Body of pancreas (tissue), 4 donors: Measurements from ENCODE around the gene CHMP4A. TPM values are rescaled to one million over a fixed set of nuclear protein-coding genes. Genes with fewer than 3 reads are reported as not detected.
"Not testable (repeated sequence)": the region's sequence is repeated elsewhere in the genome, so short reads cannot be mapped to it uniquely, and the experiment has no call there.

Experiments
- ATAC-seq: fragments of 150-250 bp; one replicate; pipeline ENCODE4 v1.9.1; 2016
- DNase-seq, 4 donors: peaks; one replicate each; pipeline ENCODE4 v3.0.0-alpha.2; 2019
- H3K27ac ChIP-seq, 4 donors: fragments of 200-600 bp; sonication (generic); 1 replicate in 3 of 4; 2 replicates in 1 of 4; pipeline versions ENCODE4 v1.5.1 to v1.6.1; 2016 to 2019; ENCODE audit warnings: mild to moderate bottlenecking in 1 of 4, mixed read lengths in 1 of 4, moderate library complexity in 1 of 4
- H3K27me3 ChIP-seq, 2 donors: fragments of 200-600 bp; sonication (generic); one replicate each; pipeline ENCODE4 v1.6.0; 2016; ENCODE audit warnings: mild to moderate bottlenecking in 1 of 2
- H3K36me3 ChIP-seq, 2 donors: fragments of 200-600 bp; sonication (generic); replicated peaks in 1 of 2; 2 replicates each; pipeline ENCODE4 v1.5.1; 2016; ENCODE audit warnings: low read depth in 2 of 2; ENCODE audit not compliant: insufficient read depth in 1 of 2
- H3K4me1 ChIP-seq: fragments of 200-600 bp; sonication (generic); one replicate; pipeline ENCODE4 v1.6.0; 2016
- H3K4me3 ChIP-seq, 2 donors: fragments of 200-600 bp; sonication (generic); 1 replicate in 1 of 2; 2 replicates in 1 of 2; pipeline ENCODE4 v1.5.1; 2016 to 2019
- H3K9me3 ChIP-seq, 3 donors: fragments of 200-600 bp; sonication (generic); 1 replicate in 2 of 3; 2 replicates in 1 of 3; pipeline ENCODE4 v1.5.1; 2016
- POLR2A ChIP-seq, 3 donors: fragments of 450-650 bp; IDR thresholded peaks; one replicate each; pipeline ENCODE4 v1.6.1; 2016; ENCODE audit warnings: antibody characterized with exemption in 3 of 3, mild to moderate bottlenecking in 2 of 3
- WGBS, 2 donors: methylation state at CpG; one replicate each; pipeline ENCODE4 v1.1.5; 2017; 5-methylcytosine and 5-hydroxymethylcytosine counted together
- intact Hi-C: fragments of 100-400 bp; cut with DNase I; formaldehyde crosslinking; loops from one replicate; pipeline ENCODE4 v1.15.1; 2023
- total RNA-seq, 2 donors: library from RNA; depleted of rRNA; stranded (reverse); fragments of >200 nt; gene quantifications; one replicate each; pipeline ENCODE4 v1.1.0, GENCODE V29; 2016
- TF ChIP-seq, protein P1 (sequence below), 7 experiments: fragments of 450-650 bp in 4 of 7; fragments of 200-600 bp in 3 of 7; sonication (generic) in 3 of 7; IDR thresholded peaks; one replicate each; pipeline ENCODE4 v1.5.1; 2016 to 2019; ENCODE audit warnings: antibody characterized with exemption in 7 of 7

The CHMP4A gene
- total RNA-seq, 2 donors from 2014 or later, result 28.5 to 32.0 TPM

GRCh38 chr14:24219080-24219479, 5.8 kb upstream of the CHMP4A start:
- Histone ChIP-seq H3K27me3 (no peaks in the 10 kb centered on the region), H3K27ac (no peak overlapping the region), H3K9me3 (no peaks in the 10 kb centered on the region), H3K4me1 (peaks cover 10% of the 10 kb centered on the region), H3K4me3 (no peak overlapping the region), H3K36me3 (peaks cover 0 to 4% of the 10 kb centered on the region in 2 donors)
- 81 to 84% methylated on average over 4 of the region's 4 CpGs for WGBS, 2 donors
- DNase-seq (peak in 1 of 4 donors; percentile 0), ATAC-seq (no peak)
- intact Hi-C loops, result no loop called here
- TF ChIP-seq, protein P1, sequence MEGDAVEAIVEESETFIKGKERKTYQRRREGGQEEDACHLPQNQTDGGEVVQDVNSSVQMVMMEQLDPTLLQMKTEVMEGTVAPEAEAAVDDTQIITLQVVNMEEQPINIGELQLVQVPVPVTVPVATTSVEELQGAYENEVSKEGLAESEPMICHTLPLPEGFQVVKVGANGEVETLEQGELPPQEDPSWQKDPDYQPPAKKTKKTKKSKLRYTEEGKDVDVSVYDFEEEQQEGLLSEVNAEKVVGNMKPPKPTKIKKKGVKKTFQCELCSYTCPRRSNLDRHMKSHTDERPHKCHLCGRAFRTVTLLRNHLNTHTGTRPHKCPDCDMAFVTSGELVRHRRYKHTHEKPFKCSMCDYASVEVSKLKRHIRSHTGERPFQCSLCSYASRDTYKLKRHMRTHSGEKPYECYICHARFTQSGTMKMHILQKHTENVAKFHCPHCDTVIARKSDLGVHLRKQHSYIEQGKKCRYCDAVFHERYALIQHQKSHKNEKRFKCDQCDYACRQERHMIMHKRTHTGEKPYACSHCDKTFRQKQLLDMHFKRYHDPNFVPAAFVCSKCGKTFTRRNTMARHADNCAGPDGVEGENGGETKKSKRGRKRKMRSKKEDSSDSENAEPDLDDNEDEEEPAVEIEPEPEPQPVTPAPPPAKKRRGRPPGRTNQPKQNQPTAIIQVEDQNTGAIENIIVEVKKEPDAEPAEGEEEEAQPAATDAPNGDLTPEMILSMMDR (IDR thresholded peaks at IDR 0.05), result no peak

GRCh38 chr14:24216876-24217275, 3.6 kb upstream of the CHMP4A start:
- WGBS, 2 donors, result 71 to 93% methylated on average over 1 of the region's 1 CpG
- H3K27ac ChIP-seq, H3K36me3 ChIP-seq, H3K9me3 ChIP-seq, intact Hi-C loops, ATAC-seq, H3K4me3 ChIP-seq, H3K27me3 ChIP-seq: not testable (repeated sequence)
- H3K4me1 ChIP-seq, result peaks cover 24% of the 10 kb centered on the region
- peak in 1 of 4 donors; percentile 6 for DNase-seq

DNA sequence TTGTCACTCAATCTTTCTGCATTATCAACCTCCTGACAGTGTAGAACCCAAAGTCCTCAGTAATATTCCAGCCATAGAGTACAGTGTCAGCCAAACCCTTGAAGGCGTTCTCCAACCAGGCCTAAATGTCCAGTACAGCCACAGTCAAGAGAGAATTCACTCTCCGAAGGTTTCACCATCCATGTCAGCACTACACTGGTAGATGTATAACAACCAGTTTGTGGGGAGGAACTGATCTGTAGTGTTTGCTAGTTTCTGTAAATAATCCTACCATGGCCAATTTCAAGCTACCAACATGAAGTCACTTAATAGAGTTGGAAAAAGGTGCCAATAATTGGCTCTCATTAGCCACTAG, 3.0 kb upstream of the CHMP4A start:
- peaks cover 29% of the 10 kb centered on the region for H3K4me1 ChIP-seq
- no peak for ATAC-seq
- H3K36me3 ChIP-seq, result peaks cover 0 to 4% of the 10 kb centered on the region in 2 donors
- peak overlapping the region in 2 of 4 donors; percentile 88 to 93 for H3K27ac ChIP-seq
- DNase-seq, result no peak
- no peaks in the 10 kb centered on the region for H3K9me3 ChIP-seq
- TF ChIP-seq, protein P1 (IDR thresholded peaks at IDR 0.05), result no peak
- TF ChIP-seq POLR2A (IDR thresholded peaks at IDR 0.05), result no peak
- WGBS, 2 donors, result 72 to 75% methylated on average over 2 of the region's 2 CpGs
- intact Hi-C loops, result no loop called here
- no peaks in the 10 kb centered on the region for H3K27me3 ChIP-seq
- H3K4me3 ChIP-seq, result no peak overlapping the region

DNA sequence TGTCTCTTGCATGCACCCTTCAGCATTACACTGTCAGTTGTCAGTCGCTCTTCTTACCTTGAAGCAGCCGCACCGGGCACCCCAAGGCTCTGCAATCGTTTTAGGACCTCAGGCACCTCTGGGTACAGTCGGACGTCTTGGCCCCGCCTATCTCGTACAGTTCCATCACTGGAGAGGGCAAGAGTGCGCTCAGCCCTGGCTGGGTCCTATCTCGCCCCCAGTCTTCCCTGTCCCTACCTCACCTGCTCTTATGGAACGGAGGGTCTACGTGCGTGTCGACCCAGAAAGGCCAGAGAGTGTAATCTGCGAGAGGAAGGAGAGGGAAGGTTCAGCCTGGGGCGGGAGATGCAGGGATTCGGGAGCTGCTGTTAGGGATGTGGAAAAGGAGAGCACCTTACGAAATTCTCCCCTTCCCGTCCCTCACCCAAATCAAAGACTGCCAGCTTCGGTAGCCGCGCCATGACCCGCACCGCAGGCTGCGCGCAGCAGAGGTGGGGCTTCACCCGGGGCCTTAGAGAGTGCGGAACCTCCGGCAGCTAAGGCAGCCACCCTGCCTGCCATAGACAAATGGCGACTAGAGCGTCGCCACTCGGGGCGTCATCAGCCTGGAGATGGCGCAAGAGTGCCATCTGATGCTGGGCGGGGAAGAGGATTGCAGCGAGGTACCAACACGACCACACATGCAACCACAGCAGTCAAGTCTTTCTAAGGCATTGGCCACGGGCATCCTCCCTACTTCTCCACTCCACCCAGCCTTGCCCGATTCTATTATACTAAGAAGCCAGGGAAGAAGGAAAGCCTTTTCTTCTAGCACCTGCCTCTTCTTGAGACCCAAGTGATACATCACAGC, 2.4 kb upstream of the CHMP4A start, which contains the start of gene MDP1:
Gene MDP1 (minus strand): TSS at position 572 of the 850 bp plus-strand sequence. CDS start 111 bp downstream, at position 461.
- intact Hi-C loops, result no loop called here
- peak; percentile 85 to 89 (median 86) for DNase-seq
- ATAC-seq, result peak; percentile 83
- Histone ChIP-seq H3K4me3 (peak within 1 kb of the TSS; percentile 53 to 54), H3K4me1 (peaks cover 30% of the 10 kb centered on the region), H3K36me3 (peaks cover 0 to 4% of the 10 kb centered on the region in 2 donors), H3K27ac (peak within 1 kb of the TSS; percentile 59 to 93 (median 86)), H3K9me3 (no peaks in the 10 kb centered on the region), H3K27me3 (no peaks in the 10 kb centered on the region)
- TF ChIP-seq, protein P1 (IDR thresholded peaks at IDR 0.05), result peak in 6 of 7 experiments; percentile 33 to 66 (median 54)
- peak; percentile 74 to 93 (median 92) for TF ChIP-seq POLR2A (IDR thresholded peaks at IDR 0.05)
- 0 to 1% methylated on average over 11 to 40 of the region's 40 CpGs for WGBS, 2 donors

DNA sequence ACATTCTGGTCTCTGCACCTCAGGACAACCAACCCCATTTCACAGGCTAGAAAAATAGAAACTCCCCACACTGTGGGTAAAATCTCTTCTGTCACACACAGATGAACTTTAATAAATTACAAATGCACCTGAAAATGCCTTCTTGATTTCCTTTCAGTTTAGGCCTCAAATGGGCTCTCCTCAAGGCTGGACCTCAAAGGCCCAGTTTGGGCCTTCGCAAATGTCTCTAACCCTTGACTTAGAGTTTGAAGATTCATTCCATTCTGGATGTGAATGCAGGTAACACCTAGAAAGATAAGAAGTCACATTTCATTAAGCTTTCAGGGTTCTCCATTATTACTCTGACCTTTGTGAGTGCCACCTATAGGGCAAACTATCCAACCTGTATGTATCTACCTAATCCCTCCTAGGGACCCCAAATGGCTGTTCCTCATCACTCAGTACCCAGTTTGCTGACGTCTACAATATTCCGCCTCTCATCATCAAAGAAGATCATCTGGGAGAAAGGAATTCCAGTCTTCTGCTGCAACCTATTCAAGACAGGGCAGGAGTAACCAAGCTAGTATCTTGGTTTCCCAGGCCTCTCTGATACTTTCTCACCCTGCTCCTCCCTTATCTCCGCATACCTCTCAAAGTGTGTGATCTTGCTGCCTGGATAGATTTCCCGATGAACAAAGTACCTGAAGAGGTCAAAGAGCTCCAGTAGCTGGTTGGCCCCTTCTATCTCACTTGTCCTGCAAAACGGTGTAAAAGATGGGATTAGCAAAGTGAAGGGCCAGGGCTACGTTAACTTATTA, 776 bp upstream of the CHMP4A start:
- TF ChIP-seq POLR2A (IDR thresholded peaks at IDR 0.05), result no peak
- TF ChIP-seq, protein P1 (IDR thresholded peaks at IDR 0.05), result no peak
- Histone ChIP-seq H3K4me1 (peaks cover 30% of the 10 kb centered on the region), H3K36me3 (peaks cover 0 to 14% of the 10 kb centered on the region in 2 donors), H3K4me3 (no peak overlapping the region), H3K27me3 (no peaks in the 10 kb centered on the region), H3K27ac (peak overlapping the region; percentile 86 to 97 (median 94)), H3K9me3 (no peaks in the 10 kb centered on the region)
- intact Hi-C loops, result no loop called here
- no peak for ATAC-seq
- no peak for DNase-seq
- 87 to 90% methylated on average over 7 of the region's 7 CpGs for WGBS, 2 donors
